Gastroesophageal sphincter (tissue), 4 donors: ENCODE data around the gene ZBTB21. TPM values are rescaled to one million over a fixed set of nuclear protein-coding genes. Genes with fewer than 3 reads are reported as not detected.
A peak's percentile ranks its signal among the peaks of the same experiment; 100 is the strongest.

Experiments
- ATAC-seq: fragments of 150-250 bp; one replicate; pipeline ENCODE4 v1.9.1; 2016; ENCODE audit warnings: mild to moderate bottlenecking, moderate library complexity
- H3K27ac ChIP-seq, 4 donors: fragments of 200-600 bp; sonication (generic) in 3 of 4; 1 replicate in 3 of 4; 2 replicates in 1 of 4; pipeline ENCODE4 v1.5.1; 2016 to 2019
- H3K27me3 ChIP-seq: fragments of 200-600 bp; sonication (generic); one replicate; pipeline ENCODE4 v1.5.1; 2019
- H3K36me3 ChIP-seq, 2 donors: fragments of 200-600 bp; sonication (generic); one replicate each; pipeline ENCODE4 v1.5.1; 2019; ENCODE audit warnings: control low read depth in 1 of 2
- H3K4me1 ChIP-seq, 3 donors: fragments of 200-600 bp; sonication (generic); 1 replicate in 2 of 3; 2 replicates in 1 of 3; pipeline ENCODE4 v1.5.1; 2016 to 2019; ENCODE audit warnings: control low read depth in 2 of 3
- H3K4me3 ChIP-seq, 2 donors: fragments of 200-600 bp; sonication (generic); one replicate each; pipeline ENCODE4 v1.5.1; 2019; ENCODE audit warnings: mild to moderate bottlenecking in 1 of 2, moderate library complexity in 1 of 2
- H3K9me3 ChIP-seq, 3 donors: fragments of 200-600 bp; sonication (generic); one replicate each; pipeline ENCODE4 v1.5.1; 2017 to 2019; ENCODE audit warnings: control low read depth in 2 of 3
- EP300 ChIP-seq: sonication (generic); formaldehyde crosslinking; IDR thresholded peaks from one replicate; pipeline ENCODE4 v1.6.1; 2017; ENCODE audit warnings: antibody characterized with exemption, mild to moderate bottlenecking
- POLR2A ChIP-seq, 2 donors: fragments of 450-650 bp; IDR thresholded peaks; one replicate each; pipeline ENCODE4 v1.6.1; 2017; ENCODE audit warnings: antibody characterized with exemption in 2 of 2, mild to moderate bottlenecking in 2 of 2, moderate library complexity in 1 of 2
- POLR2AphosphoS5 ChIP-seq: sonication (generic); formaldehyde crosslinking; IDR thresholded peaks from one replicate; pipeline ENCODE4 v1.6.1; 2017; ENCODE audit warnings: antibody characterized with exemption
- WGBS, 2 donors: methylation state at CpG; one replicate each; pipeline ENCODE4 v1.1.5; 2018; ENCODE audit warnings: low coverage in 1 of 2; 5-methylcytosine and 5-hydroxymethylcytosine counted together
- total RNA-seq, 4 donors: library from RNA; depleted of rRNA; stranded (reverse); fragments of >200 nt; gene quantifications; one replicate each; pipeline ENCODE4 v1.1.0, GENCODE V29; 2016
- TF ChIP-seq, protein P1 (sequence below), 4 experiments: fragments of 200-600 bp in 2 of 4; fragments of 450-650 bp in 2 of 4; sonication (generic) in 1 of 4; IDR thresholded peaks; one replicate each; pipeline ENCODE4 v1.5.1; 2017 to 2019; ENCODE audit warnings: antibody characterized with exemption in 4 of 4, mild to moderate bottlenecking in 2 of 4, moderate library complexity in 2 of 4

ZBTB21 gene
- total RNA-seq, 4 donors from 2014 or later, result 6.6 to 14.1 (median 9.4) TPM

- 80 to 83% methylated on average over 2 to 8 of the region's 17 CpGs for WGBS, 2 donors
- no peaks in the 10 kb centered on the region for H3K4me1 ChIP-seq
- no peaks in the 10 kb centered on the region for H3K9me3 ChIP-seq
- TF ChIP-seq, protein P1, sequence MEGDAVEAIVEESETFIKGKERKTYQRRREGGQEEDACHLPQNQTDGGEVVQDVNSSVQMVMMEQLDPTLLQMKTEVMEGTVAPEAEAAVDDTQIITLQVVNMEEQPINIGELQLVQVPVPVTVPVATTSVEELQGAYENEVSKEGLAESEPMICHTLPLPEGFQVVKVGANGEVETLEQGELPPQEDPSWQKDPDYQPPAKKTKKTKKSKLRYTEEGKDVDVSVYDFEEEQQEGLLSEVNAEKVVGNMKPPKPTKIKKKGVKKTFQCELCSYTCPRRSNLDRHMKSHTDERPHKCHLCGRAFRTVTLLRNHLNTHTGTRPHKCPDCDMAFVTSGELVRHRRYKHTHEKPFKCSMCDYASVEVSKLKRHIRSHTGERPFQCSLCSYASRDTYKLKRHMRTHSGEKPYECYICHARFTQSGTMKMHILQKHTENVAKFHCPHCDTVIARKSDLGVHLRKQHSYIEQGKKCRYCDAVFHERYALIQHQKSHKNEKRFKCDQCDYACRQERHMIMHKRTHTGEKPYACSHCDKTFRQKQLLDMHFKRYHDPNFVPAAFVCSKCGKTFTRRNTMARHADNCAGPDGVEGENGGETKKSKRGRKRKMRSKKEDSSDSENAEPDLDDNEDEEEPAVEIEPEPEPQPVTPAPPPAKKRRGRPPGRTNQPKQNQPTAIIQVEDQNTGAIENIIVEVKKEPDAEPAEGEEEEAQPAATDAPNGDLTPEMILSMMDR (IDR thresholded peaks at IDR 0.05), result no peak
- TF ChIP-seq EP300, result no peak
- no peak for TF ChIP-seq POLR2A (IDR thresholded peaks at IDR 0.05)
- no peak for TF ChIP-seq POLR2AphosphoS5
- ATAC-seq, result no peak
- H3K4me3 ChIP-seq, result no peak overlapping the region
- H3K27me3 ChIP-seq, result no peaks in the 10 kb centered on the region
- no peak overlapping the region for H3K27ac ChIP-seq
- H3K36me3 ChIP-seq, result no peaks in the 10 kb centered on the region
Observed at GRCh38 chr21:41975391-41976272, 34.5 kb downstream of the ZBTB21 start.

- Histone ChIP-seq H3K36me3 (no peaks in the 10 kb centered on the region), H3K27ac (no peak overlapping the region), H3K4me1 (no peaks in the 10 kb centered on the region), H3K27me3 (no peaks in the 10 kb centered on the region), H3K9me3 (no peaks in the 10 kb centered on the region), H3K4me3 (no peak overlapping the region)
- 73 to 94% methylated on average over 2 to 4 of the region's 4 CpGs for WGBS, 2 donors
- no peak for ATAC-seq
- TF ChIP-seq EP300, result no peak
- TF ChIP-seq, protein P1 (IDR thresholded peaks at IDR 0.05), result no peak
- TF ChIP-seq POLR2A (IDR thresholded peaks at IDR 0.05), result no peak
Observed at GRCh38 chr21:41974752-41975053, 35.5 kb downstream of the ZBTB21 start.

DNA sequence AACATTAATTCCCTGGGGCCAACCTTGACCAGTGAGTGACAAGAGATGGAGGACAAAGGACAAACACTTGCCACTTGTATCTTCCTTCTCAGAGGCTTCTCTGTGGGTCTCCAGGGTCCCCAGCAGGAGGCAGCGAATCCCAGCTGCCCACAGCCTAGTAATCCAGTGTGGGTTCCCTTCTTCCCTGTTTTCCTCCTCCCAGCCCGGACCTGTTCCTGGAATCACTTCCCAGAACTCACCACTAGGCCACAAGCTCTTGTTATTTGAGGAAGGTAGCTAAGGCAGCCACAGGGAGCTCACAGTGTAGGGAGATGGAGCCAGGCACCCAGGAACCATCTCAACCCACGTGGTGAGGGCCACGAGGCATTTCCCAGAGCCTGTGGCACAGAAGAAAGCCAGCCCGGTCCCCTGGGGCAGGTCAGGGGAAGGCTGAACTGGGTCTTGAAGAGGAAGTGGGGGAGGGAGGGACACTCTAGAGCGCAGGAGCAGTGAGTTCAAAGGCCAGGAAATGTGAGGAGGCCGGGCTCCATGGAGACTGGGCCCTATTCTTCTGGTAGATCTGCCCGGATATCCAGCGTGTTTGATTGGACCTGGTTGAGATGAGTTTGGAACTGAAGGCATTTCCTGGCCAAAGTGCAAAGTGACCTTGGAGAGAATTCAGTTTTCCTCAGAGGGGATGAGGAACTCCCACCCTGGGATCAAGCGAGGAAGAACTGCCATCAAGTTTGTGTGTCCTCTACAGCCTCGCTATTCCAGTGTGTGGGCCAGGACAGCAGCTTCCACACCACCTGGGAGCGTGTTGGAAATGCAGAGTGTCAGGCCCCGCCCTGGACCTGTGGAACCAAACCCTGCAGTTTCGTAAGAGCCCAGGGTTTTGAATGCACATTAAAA lies 36.1 kb downstream of the ZBTB21 start:
- no peaks in the 10 kb centered on the region for H3K4me1 ChIP-seq
- ATAC-seq, result peak; percentile 43
- TF ChIP-seq EP300 (no peak), POLR2A (IDR thresholded peaks at IDR 0.05) (no peak), POLR2AphosphoS5 (no peak)
- TF ChIP-seq, protein P1 (IDR thresholded peaks at IDR 0.05), result no peak
- H3K27me3 ChIP-seq, result no peaks in the 10 kb centered on the region
- H3K36me3 ChIP-seq, result no peaks in the 10 kb centered on the region
- no peaks in the 10 kb centered on the region for H3K9me3 ChIP-seq
- WGBS, 2 donors, result 60 to 76% methylated on average over 1 to 6 of the region's 14 CpGs
- H3K4me3 ChIP-seq, result no peak overlapping the region
- H3K27ac ChIP-seq, result no peak overlapping the region

GRCh38 chr21:41973427-41973831 lies 36.7 kb downstream of the ZBTB21 start:
- no peak for TF ChIP-seq POLR2A (IDR thresholded peaks at IDR 0.05)
- TF ChIP-seq POLR2AphosphoS5, result no peak
- TF ChIP-seq, protein P1 (IDR thresholded peaks at IDR 0.05), result no peak
- TF ChIP-seq EP300, result no peak
- Histone ChIP-seq H3K27me3 (no peaks in the 10 kb centered on the region), H3K36me3 (no peaks in the 10 kb centered on the region), H3K27ac (no peak overlapping the region), H3K4me1 (no peaks in the 10 kb centered on the region), H3K9me3 (no peaks in the 10 kb centered on the region), H3K4me3 (no peak overlapping the region)
- WGBS, 2 donors, result 87 to 97% methylated on average over 4 to 6 of the region's 15 CpGs
- no peak for ATAC-seq
